SK-N-DZ (cell line): ENCODE data around the gene PDHA1. TPM values are rescaled to one million over a fixed set of nuclear protein-coding genes. Genes with fewer than 3 reads are reported as not detected.

Source experiments
- DNase-seq: peaks from one replicate; pipeline ENCODE4 v3.0.0-alpha.2; 2015; ENCODE audit warnings: low spot score
- polyA plus RNA-seq, 2 experiments: library from polyadenylated mRNA; depleted of rRNA; stranded (reverse); fragments of >200 nt; gene quantifications; 2 replicates each; pipeline ENCODE4 v1.2.3, GENCODE V29; 2014

PDHA1 gene
- polyA plus RNA-seq (2014; cell fraction: cytosol; rRNA removed): 182 and 234 TPM in 2 replicates
- polyA plus RNA-seq (2014; cell fraction: nucleus; rRNA removed): 159 and 170 TPM in 2 replicates

GRCh38 chrX:19343535-19344408 lies at the start of gene PDHA1:
Gene PDHA1 (plus strand): TSS chrX:19343927. CDS start chrX:19344038, 111 bp downstream.
- peak; percentile 91 for DNase-seq

- DNase-seq: no peak
Measured at GRCh38 chrX:19303256-19303880, 40.4 kb upstream of the PDHA1 start.

GRCh38 chrX:19326567-19326966 lies 17.2 kb upstream of the PDHA1 start:
- DNase-seq: no peak

- DNase-seq: no peak
Measured at GRCh38 chrX:19331831-19332230, 11.9 kb upstream of the PDHA1 start.

- peak; percentile 6 for DNase-seq
Measured at GRCh38 chrX:19332983-19333382, 10.7 kb upstream of the PDHA1 start.

GRCh38 chrX:19334945-19335626 lies 8.6 kb upstream of the PDHA1 start:
- peak; percentile 1 for DNase-seq

GRCh38 chrX:19342331-19342906 lies 1.3 kb upstream of the PDHA1 start:
- DNase-seq: peak; percentile 5

- no peak for DNase-seq
Measured at GRCh38 chrX:19343085-19343534, 617 bp upstream of the PDHA1 start.

- no peak for DNase-seq
Measured at GRCh38 chrX:19344661-19345060, 934 bp downstream of the PDHA1 start.

GRCh38 chrX:19347916-19348315 lies 4.2 kb downstream of the PDHA1 start:
- no peak for DNase-seq

- no peak for DNase-seq
Measured at GRCh38 chrX:19349264-19349663, 5.5 kb downstream of the PDHA1 start.

GRCh38 chrX:19350941-19351384 lies 7.2 kb downstream of the PDHA1 start:
- no peak for DNase-seq

- DNase-seq: no peak
Measured at GRCh38 chrX:19354625-19355024, 10.9 kb downstream of the PDHA1 start.

- DNase-seq: no peak
Measured at GRCh38 chrX:19358521-19358920, 14.8 kb downstream of the PDHA1 start.

- no peak for DNase-seq
Measured at GRCh38 chrX:19360903-19361302, 17.2 kb downstream of the PDHA1 start.

GRCh38 chrX:19361701-19362100 lies 18.0 kb downstream of the PDHA1 start:
- DNase-seq: no peak

- DNase-seq: no peak
Measured at GRCh38 chrX:19368576-19368975, 24.8 kb downstream of the PDHA1 start.

GRCh38 chrX:19370061-19370460 lies 26.3 kb downstream of the PDHA1 start:
- DNase-seq: no peak

GRCh38 chrX:19372170-19372546 lies 28.4 kb downstream of the PDHA1 start:
- peak; percentile 61 for DNase-seq

- DNase-seq: peak; percentile 23
Measured at GRCh38 chrX:19372547-19373331, 29.0 kb downstream of the PDHA1 start.

GRCh38 chrX:19373351-19373891 lies 29.7 kb downstream of the PDHA1 start:
- DNase-seq: no peak
